GM19455 (cell line): ENCODE data around the gene GLCCI1.
"Not testable (repeated sequence)": the region's sequence is repeated elsewhere in the genome, so short reads cannot be mapped to it uniquely, and the experiment has no call there.

ENCODE experiments used
- ATAC-seq: cut with Tn5 transposase; IDR thresholded peaks from one replicate; pipeline ENCODE4 v1.9.1; 2021; ENCODE audit not compliant: unreplicated experiment

GLCCI1 gene

DNA sequence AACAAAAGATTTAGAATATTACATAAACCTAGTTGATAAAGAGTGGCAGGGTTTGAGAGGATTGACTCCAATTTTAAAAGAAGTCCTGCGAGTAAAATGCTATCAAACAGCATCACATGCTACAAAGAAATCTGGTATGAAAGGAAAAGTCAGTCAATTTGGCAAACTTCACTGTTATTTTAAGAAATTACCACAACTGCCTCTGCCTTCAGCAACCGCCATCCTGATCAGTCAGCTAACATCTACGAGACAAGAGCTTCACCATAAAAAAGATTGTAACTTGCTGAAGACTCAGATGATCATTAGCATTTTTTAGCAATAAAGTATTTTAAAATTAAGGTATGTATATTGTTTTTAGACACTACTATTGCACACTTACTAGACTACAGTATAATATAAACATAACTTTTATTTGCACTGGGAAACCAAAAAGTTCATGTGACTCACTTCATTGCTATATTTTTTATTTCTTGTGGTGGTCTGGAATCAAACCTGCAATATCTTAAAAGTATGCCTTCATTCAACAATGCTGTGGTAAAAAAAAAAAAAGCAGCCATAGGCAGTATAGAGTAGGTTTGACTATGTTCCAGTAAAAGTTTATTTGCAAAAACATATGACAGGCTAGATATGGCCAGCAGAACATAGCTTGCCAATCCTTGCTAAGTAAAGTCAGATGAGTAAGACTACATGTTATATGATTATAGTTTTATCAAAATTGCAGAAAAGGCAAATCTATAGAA, 74.4 kb downstream of the GLCCI1 start:
- ATAC-seq: no peak

DNA sequence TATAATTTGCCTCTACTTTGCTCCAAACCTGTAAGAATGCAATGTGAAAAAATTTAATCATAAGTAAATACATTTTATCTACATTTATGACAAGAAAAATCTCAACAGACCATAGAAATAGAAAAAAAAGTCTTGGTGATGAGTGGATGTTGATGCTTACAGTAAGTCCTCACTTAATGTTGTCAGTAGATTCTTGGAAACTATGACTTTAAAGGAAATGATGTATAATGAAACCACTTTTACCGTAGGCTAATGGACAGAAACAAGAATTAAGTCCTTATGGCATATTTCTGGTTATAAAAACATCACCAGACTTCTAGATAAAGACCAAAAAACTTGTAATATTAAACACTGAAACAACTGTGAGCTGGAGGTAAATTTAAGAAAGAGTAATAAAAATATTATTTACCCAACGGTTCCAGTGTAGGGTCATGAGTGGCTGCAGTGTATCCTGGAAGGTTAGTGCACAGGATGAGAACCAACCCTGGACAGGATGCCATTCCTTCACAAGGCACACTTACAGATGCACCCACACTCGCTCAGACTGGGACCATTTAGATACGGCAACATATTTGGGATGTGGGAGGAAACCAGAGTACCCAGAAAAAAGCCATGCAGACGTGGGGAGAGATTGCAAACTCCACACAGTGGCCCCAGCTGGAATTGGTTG, 76.3 kb downstream of the GLCCI1 start:
- no peak for ATAC-seq

DNA sequence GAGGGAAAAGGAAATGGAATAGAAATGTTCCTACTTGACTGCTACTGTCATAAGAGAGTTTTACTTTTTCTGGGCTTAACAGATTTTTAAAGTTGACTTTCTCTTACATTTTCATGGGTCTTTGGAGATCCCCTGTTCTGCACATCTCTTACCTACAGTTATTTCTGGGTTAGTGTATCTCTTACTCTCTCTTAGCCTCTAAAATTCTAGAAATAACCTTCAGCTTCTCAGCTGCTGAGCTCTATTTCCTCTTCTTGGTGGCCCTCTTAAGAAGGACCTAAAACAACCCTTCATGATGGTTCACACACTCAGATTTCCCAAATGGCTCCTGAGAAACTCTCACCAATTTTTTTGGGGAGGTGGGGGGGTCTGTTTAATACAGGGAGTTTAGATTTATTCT, 79.5 kb downstream of the GLCCI1 start:
- not testable (repeated sequence) for ATAC-seq

DNA sequence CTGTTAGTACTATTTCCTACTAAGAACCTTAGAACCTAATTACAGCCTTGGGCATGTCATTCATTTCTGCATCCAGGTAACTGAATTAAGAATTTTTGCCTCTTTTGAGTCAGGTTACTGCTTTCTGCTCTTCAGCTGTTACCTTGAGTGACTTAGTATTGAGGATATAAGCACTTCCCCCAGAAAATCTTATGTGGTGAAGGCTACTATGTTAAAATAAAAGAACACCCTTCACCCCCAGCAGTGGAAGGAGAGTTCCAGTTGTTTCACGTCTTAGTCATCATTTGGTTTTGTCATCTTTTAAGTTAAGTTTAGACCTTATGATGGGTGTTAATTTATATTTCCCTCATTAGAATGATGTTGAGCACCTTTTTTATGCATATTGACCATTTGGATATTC, 82.8 kb downstream of the GLCCI1 start:
- no peak for ATAC-seq

DNA sequence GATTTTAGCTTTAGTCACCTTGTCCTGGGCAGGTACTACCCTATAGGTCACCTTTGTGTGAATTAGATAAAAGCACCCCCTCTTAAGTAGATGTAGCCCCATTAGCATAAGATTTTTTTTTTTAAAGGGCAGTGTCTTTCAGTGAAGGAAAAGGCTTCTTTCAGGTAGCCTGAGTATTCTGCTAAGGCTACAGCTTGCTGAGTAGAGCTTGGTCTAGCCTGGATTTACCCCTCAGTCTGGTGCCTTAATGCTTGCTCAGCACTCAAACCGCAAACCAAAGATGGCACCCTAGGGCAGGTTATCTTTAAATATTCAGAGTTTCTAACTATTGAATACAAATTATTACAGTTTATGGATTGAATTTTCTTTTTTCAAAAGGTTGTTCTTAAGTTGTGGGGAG, 83.4 kb downstream of the GLCCI1 start:
- no peak for ATAC-seq

DNA sequence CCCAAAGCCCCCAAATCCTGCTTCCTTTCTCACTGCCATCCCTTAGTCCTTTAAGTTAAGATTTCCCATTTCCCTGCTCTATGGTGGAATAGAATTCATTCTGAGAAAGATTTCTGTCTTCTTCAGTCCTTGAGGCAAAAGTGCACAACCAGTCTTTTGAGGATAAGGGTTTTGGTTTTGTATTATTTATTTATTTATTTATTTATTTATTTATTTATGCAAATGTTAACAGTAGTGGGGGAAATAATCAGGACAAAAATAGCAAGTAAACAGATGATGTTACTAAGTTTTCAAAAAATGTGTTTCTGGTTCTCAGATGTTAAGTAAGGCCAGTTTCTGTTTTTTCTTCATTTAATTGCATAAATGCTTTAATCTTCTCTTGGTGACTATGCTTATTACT, 84.2 kb downstream of the GLCCI1 start:
- no peak for ATAC-seq

DNA sequence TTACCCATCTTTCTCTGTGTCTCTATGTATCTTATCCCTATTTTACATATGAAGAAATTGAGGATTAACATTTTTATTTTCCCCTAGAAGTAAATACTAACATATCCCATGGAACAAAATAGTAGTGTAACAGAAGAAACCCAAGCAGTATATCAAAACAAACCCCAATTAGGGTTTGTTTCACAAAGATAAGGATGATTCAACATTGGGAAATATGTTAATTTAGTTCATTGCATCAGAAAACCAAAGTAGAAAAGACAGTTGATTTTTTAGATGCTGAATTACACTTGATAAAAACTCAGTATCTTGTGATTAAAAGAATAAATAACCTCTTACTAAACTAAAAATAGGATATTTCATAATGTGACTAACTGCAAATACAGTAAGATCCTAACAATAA, 87.8 kb downstream of the GLCCI1 start:
- no peak for ATAC-seq

DNA sequence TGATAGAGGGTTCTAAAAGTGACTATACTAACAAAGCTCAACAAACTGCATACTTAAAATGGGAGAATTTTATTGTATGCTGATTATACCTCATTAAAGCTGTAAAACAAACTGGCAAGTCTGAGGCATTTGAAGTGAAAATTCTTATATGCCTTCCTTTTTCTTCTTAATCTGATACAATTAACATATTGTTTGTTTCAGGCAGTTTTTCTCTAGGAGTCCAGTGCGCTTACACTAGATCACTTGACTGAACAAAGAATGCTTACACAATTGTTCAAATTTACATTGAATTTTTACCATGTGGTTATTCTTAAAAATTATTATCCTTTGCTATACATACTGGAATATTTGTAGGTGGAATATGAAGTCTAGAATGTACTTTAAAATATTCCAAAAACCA, 89.0 kb downstream of the GLCCI1 start:
- no peak for ATAC-seq

DNA sequence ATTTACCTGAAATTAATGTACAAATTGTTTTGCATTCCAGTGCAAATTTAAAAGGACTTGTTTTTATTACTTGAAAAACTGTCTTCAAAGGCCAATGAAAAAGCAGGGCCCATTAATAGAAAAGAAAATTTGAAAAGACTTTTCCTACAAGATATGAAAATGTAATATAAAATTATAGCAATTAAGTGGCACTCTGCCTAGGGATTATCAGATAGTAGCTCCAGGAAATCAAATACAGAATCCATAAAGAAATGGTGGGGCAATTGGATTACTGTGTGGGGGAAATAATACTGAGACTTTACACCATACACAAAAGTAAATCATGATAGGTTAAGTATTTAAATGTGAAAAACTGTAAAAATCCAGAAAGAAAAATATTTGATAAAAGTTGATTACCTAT, 89.7 kb downstream of the GLCCI1 start:
- ATAC-seq: no peak

DNA sequence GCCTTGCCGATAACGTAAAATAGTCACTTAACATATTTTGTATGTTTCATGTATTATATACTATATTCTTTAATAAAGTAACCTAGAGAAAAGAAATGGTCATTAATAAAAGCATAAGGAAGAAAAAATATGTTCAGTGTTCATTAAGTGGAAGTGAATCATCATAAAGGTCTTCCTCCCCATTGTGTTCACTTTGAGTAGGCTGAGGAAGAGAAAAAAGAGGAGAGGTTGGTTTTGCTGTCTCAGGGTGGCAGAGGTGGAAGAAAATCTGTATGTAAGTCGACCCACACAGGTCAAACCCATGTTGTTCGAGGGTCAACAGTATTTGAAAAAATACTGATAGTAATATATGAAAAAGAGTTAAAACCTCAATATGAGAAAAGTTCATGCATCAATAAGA, 90.3 kb downstream of the GLCCI1 start:
- ATAC-seq: no peak

DNA sequence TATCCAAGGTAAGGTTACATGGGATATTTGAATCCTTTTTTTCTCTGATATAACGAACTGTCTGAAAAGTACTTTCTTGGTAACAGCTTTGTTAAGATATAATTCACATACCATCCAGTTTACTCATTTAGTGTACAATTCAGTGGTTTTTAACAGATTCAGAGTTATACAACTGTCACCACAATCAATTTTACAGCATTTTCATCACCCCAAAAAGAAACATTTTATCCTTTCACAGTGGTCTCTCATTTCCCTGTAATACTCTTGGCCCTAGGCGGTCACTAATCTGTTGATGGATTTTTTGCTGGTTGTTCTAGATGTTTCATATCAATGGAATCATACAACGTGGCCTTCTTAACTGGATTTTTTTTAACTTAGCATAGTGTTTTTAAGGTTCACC, 91.6 kb downstream of the GLCCI1 start:
- ATAC-seq: no peak

DNA sequence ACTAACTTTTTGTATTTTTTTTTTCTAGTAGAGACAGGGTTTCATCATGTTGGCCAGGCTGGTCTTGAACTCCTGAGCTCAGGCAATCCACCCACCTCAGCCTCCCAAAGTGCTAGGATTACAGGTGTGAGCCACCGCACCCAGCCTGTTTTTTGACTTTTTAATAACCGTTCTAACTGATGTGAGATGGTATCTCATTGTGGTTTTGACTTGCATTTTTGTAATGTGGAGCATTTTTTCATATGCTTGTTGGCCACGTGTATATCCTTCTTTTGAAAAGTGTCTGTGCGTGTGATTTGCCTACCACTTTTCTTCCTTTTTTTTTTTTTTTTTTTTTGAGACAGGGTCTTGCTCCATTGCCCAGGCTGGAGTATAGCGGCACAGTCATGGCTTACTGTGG, 94.7 kb downstream of the GLCCI1 start:
- ATAC-seq: not testable (repeated sequence)

DNA sequence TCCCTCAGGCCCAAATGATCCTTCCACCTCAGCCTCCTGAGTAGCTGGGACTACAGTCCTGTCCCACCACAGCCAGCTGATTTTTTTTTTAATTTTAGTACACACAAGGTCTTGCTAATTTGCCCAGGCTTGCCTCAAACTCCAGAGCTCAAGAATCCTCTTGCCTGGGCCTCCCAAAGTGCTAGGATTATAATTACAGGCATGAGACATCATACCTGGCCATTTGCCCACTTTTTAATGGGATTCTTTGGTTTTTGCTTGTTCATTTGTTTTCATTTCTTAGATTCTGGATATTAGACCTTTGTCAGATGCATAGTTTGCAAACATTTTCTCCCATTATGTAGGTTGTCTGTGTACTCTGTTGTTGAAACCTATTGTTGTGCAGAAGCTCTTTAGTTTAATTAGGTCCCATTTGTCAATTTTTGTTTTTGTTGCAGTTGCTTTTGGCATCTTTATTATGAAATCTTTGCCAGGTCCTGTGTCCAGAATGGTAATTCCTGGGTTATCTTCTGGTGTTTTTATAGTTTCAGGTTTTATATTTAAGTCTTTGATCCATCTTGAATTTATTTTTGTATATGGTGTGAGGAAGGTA, 95.2 kb downstream of the GLCCI1 start:
- no peak for ATAC-seq

DNA sequence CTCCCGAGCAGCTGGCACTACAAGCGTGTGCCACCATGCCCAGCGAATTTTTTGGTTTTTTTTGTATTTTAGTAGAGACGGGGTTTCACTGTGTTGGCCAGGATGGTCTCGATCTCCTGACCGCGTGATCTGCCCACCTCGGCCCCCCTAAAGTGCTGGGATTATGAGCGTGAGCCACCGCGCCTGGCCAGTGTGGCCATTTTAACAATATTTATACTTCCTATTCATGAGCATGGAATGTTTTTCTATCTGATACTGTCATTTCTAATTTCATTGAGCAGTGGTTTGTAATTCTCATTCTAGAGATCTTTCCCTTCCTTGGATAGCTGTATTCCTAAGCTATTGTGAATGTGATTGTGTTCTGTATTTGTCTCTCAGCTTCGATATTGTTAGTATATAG, 96.2 kb downstream of the GLCCI1 start:
- no peak for ATAC-seq

DNA sequence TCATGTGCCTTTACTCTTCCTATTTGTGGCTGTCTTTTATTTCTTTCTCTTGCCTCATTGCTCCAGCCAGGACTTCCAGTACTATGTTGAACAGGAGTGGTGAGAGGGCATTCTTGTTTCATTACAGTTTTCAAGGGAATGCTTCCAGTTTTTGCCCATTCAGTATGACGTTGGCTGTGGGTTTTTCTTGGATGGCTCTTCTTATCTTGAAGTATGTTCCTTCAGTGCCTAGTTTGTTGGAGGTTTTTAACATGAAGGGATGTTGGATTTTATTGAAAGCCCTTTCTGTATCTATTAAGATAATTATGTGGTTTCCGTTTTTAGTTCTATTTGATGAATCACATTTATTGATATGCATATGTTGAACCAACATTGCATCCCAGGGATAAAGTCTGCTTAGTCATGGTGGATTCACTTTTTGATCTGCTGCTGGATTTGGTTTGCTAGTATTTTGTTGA, 96.8 kb downstream of the GLCCI1 start:
- ATAC-seq: no peak

DNA sequence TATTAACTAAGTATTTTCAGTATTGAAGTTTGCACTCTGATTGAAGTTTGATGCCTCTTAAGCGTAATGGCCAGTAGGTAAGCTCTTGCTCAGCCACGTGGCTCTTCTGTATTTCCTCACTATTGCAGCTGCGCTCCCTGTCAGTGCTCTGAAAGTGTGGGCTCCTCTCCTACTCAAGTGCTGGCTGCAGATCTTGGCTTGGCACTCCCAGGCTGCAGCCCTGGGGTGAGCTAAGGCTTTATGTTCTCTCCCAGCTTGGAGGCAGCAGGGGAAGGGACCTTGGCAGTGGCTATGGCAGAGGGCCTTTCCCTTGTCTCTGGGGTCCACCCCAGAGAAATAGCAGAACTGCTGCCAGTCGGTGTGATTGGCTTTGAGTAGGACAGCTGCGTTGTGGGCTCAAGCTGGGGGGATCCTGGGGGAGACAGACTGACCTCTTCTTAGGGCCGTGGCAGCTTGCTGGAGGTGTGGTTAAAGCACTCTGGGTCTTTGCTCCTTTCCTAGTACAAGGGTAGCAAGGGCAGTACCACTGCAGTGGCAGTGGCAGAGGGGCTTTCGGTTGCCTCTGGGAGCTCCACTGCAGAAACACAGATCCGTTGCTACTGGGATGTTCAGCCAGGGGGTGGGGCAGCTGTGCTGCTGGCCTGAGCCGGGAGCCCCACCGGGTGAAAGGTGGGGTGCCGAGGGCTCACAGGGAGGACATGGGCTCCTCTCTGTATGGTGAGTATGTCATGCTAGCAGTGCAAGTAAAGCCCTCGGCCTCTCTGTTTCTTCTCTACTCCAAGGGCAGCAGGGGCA, 100.5 kb downstream of the GLCCI1 start:
- no peak for ATAC-seq

DNA sequence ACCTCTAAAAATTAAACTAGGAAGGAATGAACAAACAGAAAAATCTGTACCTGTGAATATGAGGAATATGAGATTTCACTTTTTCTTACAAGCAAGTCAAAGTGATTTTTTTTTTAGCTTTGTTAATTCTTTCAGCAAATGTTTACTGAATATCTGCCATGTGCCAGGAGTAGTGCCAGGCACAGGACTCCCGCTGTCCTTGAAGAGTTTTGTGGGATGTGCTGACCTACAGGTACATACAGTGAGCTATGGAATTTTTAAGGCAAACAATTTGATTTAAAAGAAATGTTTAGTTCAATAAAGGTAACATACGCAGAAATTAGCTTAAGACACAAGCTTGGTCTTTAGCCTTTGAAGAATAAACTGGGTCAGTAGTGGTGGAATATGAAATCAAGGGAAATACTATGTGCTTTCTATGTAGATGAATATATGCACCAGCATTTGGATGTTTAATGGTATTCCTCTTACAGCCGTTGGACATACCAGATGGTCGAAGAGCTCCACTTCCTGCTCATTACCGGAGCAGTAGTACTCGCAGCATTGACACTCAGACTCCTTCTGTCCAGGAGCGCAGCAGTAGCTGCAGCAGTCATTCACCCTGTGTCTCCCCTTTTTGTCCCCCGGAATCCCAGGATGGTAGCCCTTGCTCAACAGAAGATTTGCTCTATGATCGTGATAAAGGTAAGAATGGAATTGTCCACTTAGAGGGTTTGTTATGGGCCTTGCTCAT, 102.0 kb downstream of the GLCCI1 start:
- ATAC-seq: no peak

DNA sequence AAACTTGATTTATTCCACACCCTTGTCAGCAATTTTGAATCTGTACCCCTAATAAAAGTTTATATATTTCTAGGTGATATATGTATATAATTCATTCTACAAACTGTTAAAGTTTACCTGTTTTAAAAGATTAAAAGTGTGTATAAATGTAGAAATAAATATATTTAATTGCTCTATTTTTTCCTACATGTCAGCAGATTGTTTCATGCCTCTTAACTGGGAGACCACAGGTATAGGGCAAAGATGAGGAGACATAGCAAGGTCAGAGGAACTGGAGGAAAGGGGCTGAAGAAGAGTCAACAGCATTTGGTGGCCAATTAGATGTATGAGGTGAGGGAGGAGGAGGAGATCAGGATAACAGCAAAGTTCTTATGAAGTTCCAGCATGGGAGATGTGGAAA, 109.8 kb downstream of the GLCCI1 start:
- no peak for ATAC-seq

DNA sequence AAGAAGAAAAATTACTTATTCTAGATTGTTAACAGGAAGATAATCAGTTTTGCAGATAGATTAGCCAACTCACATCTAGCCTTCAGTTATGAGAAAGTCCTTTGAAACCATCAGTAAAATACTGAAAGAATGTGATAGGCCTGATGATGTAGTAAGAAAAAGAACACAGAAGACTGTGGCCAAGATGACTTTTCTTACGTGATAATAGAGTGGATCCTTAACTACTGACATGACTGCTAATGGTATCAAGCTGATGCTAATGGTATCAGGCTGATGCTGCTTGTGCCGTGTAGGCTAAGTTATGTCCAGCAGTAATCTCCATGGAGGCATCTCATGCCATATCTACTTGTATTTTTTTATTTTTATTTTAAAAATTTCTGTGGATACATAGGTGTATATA, 114.2 kb downstream of the GLCCI1 start:
- ATAC-seq: no peak

DNA sequence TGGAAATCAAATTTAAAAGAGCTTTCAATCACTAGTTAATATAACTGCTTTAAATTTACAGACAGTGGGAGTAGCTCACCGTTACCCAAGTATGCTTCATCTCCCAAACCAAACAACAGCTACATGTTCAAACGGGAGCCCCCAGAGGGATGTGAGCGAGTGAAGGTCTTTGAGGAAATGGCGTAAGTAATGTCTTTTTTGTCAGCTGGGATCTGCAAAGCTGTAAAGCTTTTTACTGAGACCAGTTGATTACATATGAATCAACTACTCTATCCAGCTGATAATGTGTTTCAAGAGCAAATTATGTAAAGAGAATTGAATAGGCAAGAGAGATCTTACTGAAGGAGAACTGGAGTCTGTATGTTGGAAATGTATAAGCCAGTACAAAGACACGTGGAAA, 116.2 kb downstream of the GLCCI1 start:
- no peak for ATAC-seq

DNA sequence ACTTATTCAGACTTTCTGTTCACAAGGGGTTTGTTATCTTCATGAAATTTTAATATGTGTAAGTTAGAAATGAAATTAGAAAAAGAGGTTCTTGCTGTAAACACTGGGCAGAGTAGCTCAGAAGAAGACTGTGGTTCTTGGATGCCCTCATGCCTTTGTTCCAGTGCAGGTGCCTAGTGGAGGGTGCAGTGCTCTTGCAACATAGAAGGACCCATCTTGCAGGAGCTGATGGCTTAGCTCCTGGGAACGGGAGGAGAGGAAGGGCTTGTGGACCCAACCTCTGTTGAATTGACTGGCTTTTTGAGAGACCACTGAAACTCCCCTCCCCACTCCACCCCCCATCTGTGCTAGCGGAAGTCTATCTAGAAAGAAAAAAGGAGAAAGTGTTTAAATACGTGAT, 116.8 kb downstream of the GLCCI1 start:
- ATAC-seq: no peak
